Upper lobe of left lung (tissue), 6 donors: ENCODE data around the gene MAST4. TPM values are rescaled to one million over a fixed set of nuclear protein-coding genes. Genes with fewer than 3 reads are reported as not detected.
A peak's percentile ranks its signal among the peaks of the same experiment; 100 is the strongest.

Experiments used
- ATAC-seq, 2 donors: fragments of 200-7000 bp; cut with Tn5 transposase; one replicate each; pipeline ENCODE4 v1.9.1; 2022; ENCODE audit warnings: mild to moderate bottlenecking in 2 of 2, moderate library complexity in 2 of 2; ENCODE audit not compliant: low FRiP score in 2 of 2
- DNase-seq, 2 donors: peaks; one replicate each; pipeline ENCODE4 v3.0.0-alpha.2; 2019 to 2020
- H3K27ac ChIP-seq, 4 donors: fragments of 200-600 bp; sonication (generic); one replicate each; pipeline ENCODE4 v1.5.1; 2016 to 2019
- H3K27me3 ChIP-seq, 4 donors: fragments of 200-600 bp; sonication (generic); one replicate each; pipeline ENCODE4 v1.5.1; 2017 to 2019
- H3K36me3 ChIP-seq, 4 donors: fragments of 200-600 bp; sonication (generic); one replicate each; pipeline ENCODE4 v1.5.1; 2016 to 2019
- H3K4me1 ChIP-seq, 4 donors: fragments of 200-600 bp; sonication (generic); one replicate each; pipeline ENCODE4 v1.5.1; 2018 to 2019
- H3K4me3 ChIP-seq, 4 donors: fragments of 200-600 bp; sonication (generic); one replicate each; pipeline ENCODE4 v1.5.1; 2017 to 2019; ENCODE audit warnings: mild to moderate bottlenecking in 2 of 4, moderate library complexity in 1 of 4
- H3K9me3 ChIP-seq, 4 donors: fragments of 200-600 bp; sonication (generic); one replicate each; pipeline ENCODE4 v1.5.1; 2018 to 2019
- CTCF ChIP-seq, 6 experiments: fragments of 450-650 bp in 4 of 6; fragments of 200-600 bp in 2 of 6; sonication (generic) in 2 of 6; IDR thresholded peaks; one replicate each; pipeline ENCODE4 v1.5.1; 2016 to 2019; ENCODE audit warnings: antibody characterized with exemption in 6 of 6
- EP300 ChIP-seq, 4 donors: sonication (generic); formaldehyde crosslinking; IDR thresholded peaks; one replicate each; pipeline ENCODE4 v1.5.1; 2017; ENCODE audit warnings: antibody characterized with exemption in 4 of 4, control low read depth in 2 of 4
- POLR2A ChIP-seq, 4 donors: fragments of 450-650 bp; IDR thresholded peaks; one replicate each; pipeline ENCODE4 v1.5.1; 2016 to 2017; ENCODE audit warnings: antibody characterized with exemption in 4 of 4, mild to moderate bottlenecking in 2 of 4
- POLR2AphosphoS5 ChIP-seq, 2 donors: sonication (generic); formaldehyde crosslinking; IDR thresholded peaks; one replicate each; pipeline ENCODE4 v1.5.1; 2017; ENCODE audit warnings: antibody characterized with exemption in 2 of 2
- WGBS, 2 donors: methylation state at CpG; one replicate each; pipeline ENCODE4 v1.1.5; 2017 to 2018; 5-methylcytosine and 5-hydroxymethylcytosine counted together
- total RNA-seq, 6 donors: library from RNA; depleted of rRNA in 4 of 6; stranded (reverse); fragments of >200 nt in 4 of 6; gene quantifications; one replicate each; pipeline versions ENCODE4 v1.1.0 to v1.2.1, GENCODE V29; 2016 to 2021
- donor health status: DM: no; HTN: no; CAD: no; lungs with moderate emphysema.
- donor health status: DM: no; HTN: yes; CAD: no; lungs with severe emphysema.

Gene MAST4
- total RNA-seq, 6 donors from 2014 or later = 44.8 to 229 (median 66.4) TPM

- no peaks in the 10 kb centered on the region for H3K27me3 ChIP-seq
- TF ChIP-seq POLR2A (IDR thresholded peaks at IDR 0.05) = no peak
- no peak for TF ChIP-seq POLR2AphosphoS5 (IDR thresholded peaks at IDR 0.05)
- no peak for TF ChIP-seq EP300 (IDR thresholded peaks at IDR 0.05)
- TF ChIP-seq CTCF (IDR thresholded peaks at IDR 0.05) = no peak
- H3K4me3 ChIP-seq = no peak overlapping the region
- H3K9me3 ChIP-seq = no peaks in the 10 kb centered on the region
- 48 to 52% methylated on average over 6 of the region's 6 CpGs for WGBS, 2 donors
- H3K36me3 ChIP-seq = no peaks in the 10 kb centered on the region
- DNase-seq (peak in 1 of 2 donors; percentile 38), ATAC-seq (peak; percentile 68 to 81)
- peaks cover 0 to 13% (median 2%) of the 10 kb centered on the region in 4 donors for H3K4me1 ChIP-seq
- H3K27ac ChIP-seq = peak overlapping the region in 1 of 4 donors; percentile 9
Measured at GRCh38 chr5:66553916-66554575, 42.1 kb upstream of the MAST4 start.

GRCh38 chr5:66554884-66555283 lies 41.3 kb upstream of the MAST4 start:
- Histone ChIP-seq H3K4me3 (no peak overlapping the region), H3K27ac (no peak overlapping the region), H3K27me3 (no peaks in the 10 kb centered on the region), H3K9me3 (no peaks in the 10 kb centered on the region), H3K4me1 (peaks cover 0 to 13% (median 2%) of the 10 kb centered on the region in 4 donors), H3K36me3 (no peaks in the 10 kb centered on the region)
- 93 to 94% methylated on average over 2 of the region's 2 CpGs for WGBS, 2 donors
- ATAC-seq (no peak), DNase-seq (no peak)
- TF ChIP-seq CTCF (IDR thresholded peaks at IDR 0.05) (no peak), POLR2AphosphoS5 (IDR thresholded peaks at IDR 0.05) (no peak), POLR2A (IDR thresholded peaks at IDR 0.05) (no peak), EP300 (IDR thresholded peaks at IDR 0.05) (no peak)

- Histone ChIP-seq H3K9me3 (no peaks in the 10 kb centered on the region), H3K4me3 (no peak overlapping the region), H3K4me1 (peaks cover 0 to 8% (median 1%) of the 10 kb centered on the region in 4 donors), H3K36me3 (no peaks in the 10 kb centered on the region), H3K27ac (no peak overlapping the region), H3K27me3 (no peaks in the 10 kb centered on the region)
- no peak for TF ChIP-seq POLR2A (IDR thresholded peaks at IDR 0.05)
- no peak for TF ChIP-seq EP300 (IDR thresholded peaks at IDR 0.05)
- TF ChIP-seq POLR2AphosphoS5 (IDR thresholded peaks at IDR 0.05) = no peak
- TF ChIP-seq CTCF (IDR thresholded peaks at IDR 0.05) = no peak
- DNase-seq (no peak), ATAC-seq (peak in 1 of 2 donors; percentile 52)
- WGBS, 2 donors = 75 to 96% methylated on average over 3 of the region's 3 CpGs
Measured at GRCh38 chr5:66558560-66558959, 37.6 kb upstream of the MAST4 start.

GRCh38 chr5:66560371-66560770 lies 35.8 kb upstream of the MAST4 start:
- no peak for DNase-seq
- Histone ChIP-seq H3K27me3 (no peaks in the 10 kb centered on the region), H3K4me3 (no peak overlapping the region), H3K27ac (no peak overlapping the region), H3K36me3 (no peaks in the 10 kb centered on the region), H3K9me3 (no peaks in the 10 kb centered on the region), H3K4me1 (no peaks in the 10 kb centered on the region)
- ATAC-seq = no peak
- TF ChIP-seq CTCF (IDR thresholded peaks at IDR 0.05) (no peak), POLR2AphosphoS5 (IDR thresholded peaks at IDR 0.05) (no peak), EP300 (IDR thresholded peaks at IDR 0.05) (no peak), POLR2A (IDR thresholded peaks at IDR 0.05) (no peak)
- 85% methylated on average over 4 of the region's 4 CpGs for WGBS, 2 donors
